ENCODE results near the gene KRT38.

Gene KRT38

DNA sequence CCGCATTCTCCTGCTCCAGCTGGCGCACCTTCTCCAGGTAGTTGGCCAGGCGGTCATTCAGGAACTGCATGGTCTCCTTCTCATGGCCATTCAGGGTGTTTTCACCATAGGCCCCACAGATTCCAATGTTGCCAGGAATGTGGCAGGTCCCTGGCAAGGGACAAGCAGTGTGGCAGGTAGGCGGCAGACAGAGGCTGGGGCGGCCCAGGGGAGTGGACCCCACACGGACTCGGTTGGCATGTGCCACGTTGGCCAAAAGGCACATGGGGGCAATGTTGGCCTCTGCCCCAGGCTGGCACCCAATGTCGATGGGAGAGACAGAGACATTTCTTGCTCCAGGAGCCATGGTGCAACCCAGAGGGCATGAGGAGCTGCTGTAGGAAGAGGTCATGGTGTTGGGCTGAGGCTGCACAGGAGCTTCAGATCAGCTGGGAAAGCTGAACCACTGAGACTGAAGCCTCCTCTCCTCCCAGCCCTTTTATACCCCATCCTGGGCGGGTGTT is at the start of gene KRT38:
Gene KRT38, minus strand, starts transcription at position 453 of the 503 bp plus-strand sequence. Its CDS starts 62 bp downstream, at position 391.
- no peak for DNase-seq

DNA sequence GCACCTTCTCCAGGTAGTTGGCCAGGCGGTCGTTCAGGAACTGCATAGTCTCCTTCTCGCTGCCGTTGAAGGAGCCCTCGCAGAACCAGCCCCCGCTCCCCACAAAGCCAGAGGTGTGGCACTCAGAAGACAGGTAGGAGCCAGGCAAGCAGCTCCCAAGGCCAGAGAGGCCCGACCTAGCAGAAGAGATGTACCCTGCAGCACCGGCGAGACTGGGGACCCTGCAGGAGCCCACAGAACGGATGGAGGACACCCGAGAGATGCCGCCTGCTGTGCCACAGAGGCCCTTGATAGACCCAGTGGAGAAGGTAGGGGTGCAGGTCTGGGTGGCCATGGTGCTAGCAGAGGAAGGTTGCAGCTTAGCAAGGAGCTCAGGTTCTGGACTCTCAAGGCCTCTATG is 48.7 kb upstream of the KRT38 start, which contains the start of gene KRT36:
Gene KRT36, minus strand, starts transcription at position 380 of the 400 bp plus-strand sequence. Its CDS starts 46 bp downstream, at position 334.
- no peak for DNase-seq

DNA sequence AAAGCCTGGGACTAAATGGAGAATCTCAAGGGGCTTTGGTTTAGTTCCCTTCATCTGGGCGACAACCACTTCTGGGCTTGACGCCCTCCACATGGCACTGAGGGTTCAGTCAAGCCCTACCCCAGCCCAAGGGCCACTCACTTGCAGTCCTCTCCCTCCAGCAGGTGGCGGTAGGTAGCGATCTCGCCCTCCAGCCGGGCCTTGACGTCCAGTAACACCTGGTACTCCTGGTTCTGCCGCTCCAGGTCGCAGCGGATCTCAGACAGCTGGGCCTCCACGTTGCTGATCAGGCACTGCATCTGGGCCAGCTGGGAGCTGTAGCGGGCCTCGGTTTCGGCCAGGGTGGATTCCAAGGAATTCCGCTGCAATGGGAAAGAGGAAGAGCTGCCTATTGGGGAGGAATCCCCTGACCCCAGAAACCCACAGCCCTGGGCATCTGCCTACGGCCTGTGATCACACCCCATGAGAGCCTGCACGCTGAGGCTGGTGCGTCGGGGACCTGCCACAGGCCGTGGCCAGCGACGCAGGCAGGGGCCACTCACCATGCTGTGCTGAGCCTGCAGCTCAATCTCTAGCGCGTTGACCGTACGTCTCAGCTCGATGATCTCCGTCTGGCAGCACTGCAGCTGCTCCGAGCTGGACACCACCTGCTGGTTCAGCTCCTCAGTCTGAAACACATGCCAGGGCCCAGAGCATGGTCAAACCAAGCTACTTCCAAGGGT is 46.2 kb upstream of the KRT38 start:
- no peak for DNase-seq

DNA sequence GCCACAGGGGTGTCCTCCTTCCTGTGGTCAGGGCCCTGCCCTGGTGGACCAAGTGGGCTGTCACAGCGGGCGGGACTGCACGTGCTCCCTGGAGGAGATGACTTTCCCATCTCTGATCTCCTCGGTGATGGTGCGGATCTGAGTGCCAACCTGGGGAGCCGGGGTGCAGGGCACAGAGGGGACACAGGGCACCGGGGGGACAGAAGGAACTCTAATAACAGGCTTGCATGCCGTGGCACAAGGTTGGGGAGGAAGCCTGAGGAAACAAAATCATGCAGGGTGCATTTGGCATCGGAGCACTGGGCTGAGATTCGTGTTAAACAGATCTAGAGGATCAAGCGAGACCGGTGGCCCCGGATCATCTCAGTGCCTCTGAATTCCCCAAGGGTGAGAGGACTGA is 45.5 kb upstream of the KRT38 start:
- DNase-seq: no peak

DNA sequence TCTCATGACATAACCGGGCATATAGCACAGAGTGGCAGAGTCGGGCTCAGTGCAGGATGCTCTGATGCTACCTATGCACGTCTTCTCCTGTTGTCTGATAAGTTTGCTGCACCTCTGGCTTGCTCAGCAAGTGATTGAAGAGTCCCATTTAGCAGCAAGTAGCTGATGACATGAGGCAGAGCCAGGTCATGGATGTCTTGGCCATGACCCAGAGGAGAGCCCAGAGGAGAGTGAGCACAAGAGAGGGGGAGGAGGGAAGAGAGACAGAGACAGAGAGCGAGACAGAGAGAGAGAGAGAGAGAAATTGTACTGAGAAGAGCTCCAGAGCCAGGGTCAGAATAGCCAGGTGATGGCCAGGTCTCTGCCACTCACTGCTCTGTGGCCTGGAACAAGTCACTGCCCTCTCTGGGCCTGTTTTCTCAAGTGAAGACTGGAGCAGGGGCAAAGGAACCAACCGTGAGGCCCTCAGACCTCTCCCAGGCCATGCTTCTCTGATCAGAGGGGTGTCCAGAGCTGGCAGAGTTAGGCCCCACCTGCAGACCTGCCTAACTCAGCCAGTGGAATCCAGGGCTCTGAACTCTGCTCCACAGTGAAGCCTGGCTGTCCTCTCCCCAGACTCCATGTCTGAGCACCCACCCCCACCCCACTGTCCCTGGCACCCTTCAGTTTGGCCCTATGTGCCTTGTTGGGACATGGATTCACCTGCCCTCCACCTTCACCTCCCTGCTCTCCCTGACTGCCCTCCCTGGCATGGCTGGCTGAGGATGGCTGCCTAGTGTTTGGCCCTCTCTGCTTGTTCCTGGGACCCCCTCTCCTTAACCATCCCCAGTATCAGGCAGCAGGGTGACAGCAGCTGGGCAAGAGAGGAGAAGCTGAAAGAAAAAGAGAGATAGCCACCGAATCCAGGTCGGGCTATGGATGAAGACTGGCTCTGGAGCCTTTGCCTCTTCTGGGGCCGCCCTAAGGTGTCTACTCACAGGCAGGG is 44.4 kb upstream of the KRT38 start:
- no peak for DNase-seq

DNA sequence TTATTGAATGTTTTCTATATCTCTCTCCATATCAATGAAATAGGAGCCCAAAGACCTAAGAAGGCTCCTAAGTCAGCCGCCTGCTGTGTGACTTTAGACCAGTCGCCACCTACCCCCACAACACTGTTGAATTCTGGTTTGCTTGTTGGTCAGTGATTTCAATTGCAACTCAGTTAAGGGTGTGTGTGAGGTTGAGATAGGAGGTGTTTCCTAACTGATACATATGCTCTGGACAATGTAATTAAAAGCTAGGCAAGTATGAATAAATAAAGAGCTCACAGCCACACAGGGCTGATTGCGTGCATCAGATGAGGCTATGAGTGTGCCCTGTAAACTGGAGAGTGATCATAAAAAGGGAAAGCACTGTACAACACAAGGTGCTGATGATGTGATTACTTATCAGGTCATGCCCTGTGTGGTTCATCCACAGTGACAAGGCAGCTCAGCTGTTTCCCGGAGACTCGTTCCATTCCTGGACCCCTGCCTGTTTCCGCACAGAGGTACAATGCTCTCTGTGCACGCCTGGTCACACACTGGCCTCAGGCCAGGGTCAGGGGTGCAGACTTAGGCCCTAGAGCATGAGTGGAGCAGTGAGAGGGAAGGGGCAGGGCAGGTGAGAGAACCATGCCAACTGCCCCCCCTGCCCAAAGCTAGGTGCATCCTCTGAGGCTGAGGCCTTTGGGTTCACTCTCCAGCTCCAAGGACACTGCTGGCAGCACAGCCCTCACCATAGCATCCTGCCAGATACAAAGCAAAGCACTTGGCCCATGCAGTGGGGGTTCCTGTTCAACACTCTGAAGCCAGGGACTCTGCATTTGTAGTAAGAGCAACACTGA is 43.4 kb upstream of the KRT38 start:
- no peak for DNase-seq

- no peak for DNase-seq
Measured at GRCh38 chr17:41483531-41483930, 42.7 kb upstream of the KRT38 start.

DNA sequence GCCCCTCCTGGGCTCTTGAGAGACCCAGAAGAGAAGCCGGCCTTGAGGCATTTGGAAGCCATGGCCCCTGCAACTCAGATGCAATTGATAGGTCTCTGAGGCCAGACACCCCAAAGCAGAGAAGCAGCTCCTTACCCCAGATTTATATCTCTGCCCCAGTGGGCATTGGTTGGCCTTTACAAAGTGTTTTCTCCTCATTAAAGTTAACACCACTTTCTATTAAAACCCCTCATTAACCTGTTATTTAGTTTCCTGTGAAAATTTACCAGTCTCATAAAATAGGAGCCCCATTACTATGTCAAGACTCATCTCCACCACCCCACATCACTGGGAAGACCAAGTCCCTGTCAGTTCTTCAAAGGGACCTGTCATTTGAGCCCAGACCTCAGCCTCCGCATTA is 40.3 kb upstream of the KRT38 start, which contains the start of gene KRT35:
Gene KRT35, minus strand, starts transcription at position 116 of the 400 bp plus-strand sequence. Its CDS starts 54 bp downstream, at position 62.
- no peak for DNase-seq

DNA sequence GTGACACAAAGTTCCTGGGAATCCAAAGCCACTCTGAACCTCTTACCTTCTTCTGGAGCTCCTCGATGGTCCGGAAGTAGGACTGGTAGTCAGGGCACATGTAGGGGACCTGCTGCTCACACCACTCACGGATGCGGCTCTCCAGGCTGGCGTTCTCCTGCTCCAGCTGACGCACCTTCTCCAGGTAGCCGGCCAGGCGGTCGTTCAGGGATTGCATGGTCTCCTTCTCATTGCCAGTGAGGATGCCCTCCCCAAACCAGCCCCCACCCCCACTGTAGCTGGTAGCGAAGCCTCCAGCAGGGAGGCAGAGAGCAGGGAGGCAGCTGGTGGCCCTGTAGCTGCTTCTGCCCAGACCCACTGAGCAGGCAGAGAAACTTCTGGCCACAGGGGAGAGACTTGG is 39.8 kb upstream of the KRT38 start:
- DNase-seq: no peak

GRCh38 chr17:41480136-41480535 is 39.4 kb upstream of the KRT38 start:
- no peak for DNase-seq

- DNase-seq: no peak
Measured at GRCh38 chr17:41478237-41478636, 37.5 kb upstream of the KRT38 start.

GRCh38 chr17:41476866-41477815 is 36.4 kb upstream of the KRT38 start:
- DNase-seq: no peak

GRCh38 chr17:41475421-41475820 is 34.6 kb upstream of the KRT38 start:
- DNase-seq: no peak

- DNase-seq: no peak
Measured at GRCh38 chr17:41474863-41475262, 34.1 kb upstream of the KRT38 start.

- DNase-seq: no peak
Measured at GRCh38 chr17:41468346-41468745, 27.6 kb upstream of the KRT38 start.

GRCh38 chr17:41467561-41467960 is 26.8 kb upstream of the KRT38 start:
- peak in 1 of 58 donors; percentile 3 for DNase-seq

- no peak for DNase-seq
Measured at GRCh38 chr17:41466988-41467387, 26.2 kb upstream of the KRT38 start, which contains the start of gene KRT32. KRT32 (minus strand) TSS chr17:41467386; CDS start chr17:41467325, 61 bp downstream.

DNA sequence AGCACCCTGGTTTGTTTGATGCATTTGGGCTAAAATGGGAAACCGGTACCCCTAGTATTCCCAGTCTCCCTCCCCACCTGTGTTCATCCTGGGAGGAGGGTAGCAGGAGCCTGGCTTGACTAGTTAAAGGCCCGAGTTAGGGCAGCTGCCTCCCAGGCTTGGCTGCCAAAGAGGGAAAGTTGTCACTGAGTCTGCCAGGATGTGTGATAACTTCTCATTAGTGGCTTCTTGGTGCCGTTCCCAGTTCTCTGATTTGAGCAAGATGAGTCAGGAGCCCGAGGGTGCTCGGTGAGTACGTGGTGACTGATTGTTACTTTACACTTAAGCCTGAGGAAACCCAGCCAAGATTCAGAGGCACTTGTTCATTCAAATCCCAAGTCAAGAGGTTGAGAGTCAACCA is 23.9 kb upstream of the KRT38 start:
- DNase-seq: peak in 40 of 58 donors; percentile 1 to 82 (median 34)

GRCh38 chr17:41464173-41464572 is 23.4 kb upstream of the KRT38 start:
- no peak for DNase-seq

DNA sequence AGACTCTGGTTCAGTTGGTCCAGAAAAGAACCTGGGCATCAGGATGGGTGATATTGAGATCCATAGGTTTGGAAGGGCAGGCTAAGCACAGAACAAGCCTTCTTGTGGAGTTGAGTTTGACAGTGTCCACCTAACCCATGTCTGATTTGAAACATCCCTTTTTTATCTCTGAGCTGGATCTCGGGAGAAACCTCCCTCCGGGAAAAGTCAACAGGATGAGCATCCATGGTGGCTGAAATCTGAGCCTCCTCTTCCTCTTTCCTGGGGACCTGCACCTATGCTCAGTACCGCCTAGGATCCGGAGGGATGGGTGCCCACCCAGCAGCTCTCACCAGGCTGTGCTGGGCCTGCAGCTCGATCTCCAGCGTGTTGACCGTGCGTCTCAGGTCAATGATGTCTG is 23.0 kb upstream of the KRT38 start:
- no peak for DNase-seq

Data from anterior cingulate cortex (tissue), 58 donors.